SK-N-MC (cell line): ENCODE measurements around the gene COL17A1.

ENCODE experiments used
- EZH2 ChIP-seq: fragments of 200-600 bp; sonication (generic); IDR thresholded peaks from one replicate; pipeline ENCODE4 v1.6.1; 2017; ENCODE audit warnings: antibody characterized with exemption
- POLR2AphosphoS5 ChIP-seq: IDR thresholded peaks from 2 replicates; pipeline ENCODE4 v1.6.1; 2012; ENCODE audit warnings: mild to moderate bottlenecking, low read depth, low read length, borderline replicate concordance

DNA sequence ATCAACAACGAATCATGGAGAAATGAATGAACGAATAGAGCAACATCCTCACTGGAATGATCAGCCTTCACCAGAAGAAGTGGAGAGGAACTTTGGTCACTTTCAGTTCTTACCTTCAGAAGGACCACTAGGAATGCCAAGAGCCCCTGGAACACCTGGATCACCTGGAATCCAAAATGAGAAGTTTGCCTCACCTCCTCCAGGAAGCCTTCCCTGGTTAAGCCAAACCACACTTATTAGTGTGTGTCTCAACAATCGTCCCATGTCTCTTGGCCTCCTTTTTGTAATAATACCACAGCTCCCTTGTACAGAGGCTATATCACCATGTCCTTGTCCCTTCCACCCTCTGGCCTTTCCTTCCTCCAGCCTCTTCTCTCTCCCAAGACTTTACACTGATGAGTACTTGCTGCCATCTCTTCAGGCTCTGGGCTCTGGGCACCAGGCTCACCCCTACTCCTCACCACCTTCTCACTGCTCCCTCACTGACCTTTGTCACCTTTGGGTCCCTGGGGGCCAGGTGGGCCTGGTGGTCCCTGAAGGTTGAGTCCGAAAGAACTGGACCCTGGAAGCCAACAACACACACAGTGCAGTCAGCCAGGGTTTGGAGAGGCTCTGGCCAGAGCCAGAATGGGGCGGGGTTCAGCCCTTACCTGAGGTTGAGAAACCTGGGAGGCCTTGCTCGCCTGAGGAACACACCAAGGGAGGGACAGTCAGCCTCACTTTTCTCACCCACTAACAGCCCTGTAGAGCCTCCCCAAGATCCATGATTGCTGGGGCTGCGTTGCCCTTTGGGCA lies 46.5 kb downstream of the COL17A1 start:
- TF ChIP-seq POLR2AphosphoS5, result no peak
- no peak for TF ChIP-seq EZH2
